B cell (primary cell): ENCODE results near the gene SLC18B1. TPM values are rescaled to one million over a fixed set of nuclear protein-coding genes. Genes with fewer than 3 reads are reported as not detected.

Source experiments
- ATAC-seq: fragments of 200-7000 bp; cut with Tn5 transposase; one replicate; pipeline ENCODE4 v1.10.0; 2021; ENCODE audit warnings: low read depth, mild to moderate bottlenecking, moderate number of reproducible peaks, moderate library complexity
- CTCF ChIA-PET: fragments of 350-600 bp; sonication (Branson Sonifier 250); formaldehyde crosslinking; loops from one replicate; lab custom pipeline; 2021; ENCODE audit warnings: antibody characterized with exemption, inconsistent platforms; lab: Charles Lee
- POLR2A ChIA-PET: fragments of 350-600 bp; sonication (Branson Sonifier 250); formaldehyde crosslinking; loops from one replicate; lab custom pipeline; 2021; ENCODE audit warnings: antibody characterized with exemption; lab: Charles Lee
- DNase-seq: peaks from one replicate; pipeline ENCODE4 v3.0.0; 2013
- H2AFZ ChIP-seq: 2 replicates; pipeline ENCODE4 v1.6.1; 2012; ENCODE audit warnings: mild to moderate bottlenecking, low read depth, low read length; ENCODE audit not compliant: insufficient read depth, poor library complexity, severe bottlenecking
- H3K27ac ChIP-seq, 2 donors: 1 replicate in 1 of 2; 2 replicates in 1 of 2; pipeline ENCODE4 v1.5.1; 2012 to 2013; ENCODE audit warnings: low read length in 2 of 2, mild to moderate bottlenecking in 2 of 2, moderate library complexity in 1 of 2
- H3K27me3 ChIP-seq, 4 experiments: fragments of 200-600 bp in 1 of 4; sonication (generic) in 1 of 4; replicated peaks in 1 of 4; 1 replicate in 2 of 4; 2 replicates in 2 of 4; pipeline versions ENCODE4 v1.6.1 to v1.7.0; 2013 to 2016; ENCODE audit warnings: low read length in 3 of 4, mild to moderate bottlenecking in 2 of 4, mixed read lengths in 1 of 4, moderate library complexity in 1 of 4; ENCODE audit not compliant: insufficient read depth in 4 of 4, control insufficient read depth in 3 of 4; ENCODE audit errors: control extremely low read depth in 1 of 4
- H3K36me3 ChIP-seq, 2 experiments: replicated peaks in 1 of 2; 1 replicate in 1 of 2; 2 replicates in 1 of 2; pipeline versions ENCODE4 v1.6.1 to v1.7.1; 2013; ENCODE audit warnings: low read length in 1 of 2; ENCODE audit not compliant: insufficient read depth in 2 of 2, control insufficient read depth in 1 of 2; ENCODE audit errors: control extremely low read depth in 1 of 2, extremely low read depth in 1 of 2
- H3K4me1 ChIP-seq, 2 donors: fragments of 200-600 bp in 1 of 2; sonication (generic) in 1 of 2; 1 replicate in 1 of 2; 2 replicates in 1 of 2; pipeline versions ENCODE4 v1.5.1 to v1.6.1; 2013 to 2017; ENCODE audit warnings: low read length in 2 of 2; ENCODE audit not compliant: control insufficient read depth in 2 of 2, insufficient read depth in 2 of 2
- H3K4me2 ChIP-seq: replicated peaks from 2 replicates; pipeline ENCODE3; 2012; ENCODE audit warnings: mild to moderate bottlenecking, low read depth, low read length; ENCODE audit not compliant: poor library complexity, severe bottlenecking
- H3K4me3 ChIP-seq, 5 experiments: fragments of 200-600 bp in 1 of 5; sonication (generic) in 1 of 5; 1 replicate in 3 of 5; 2 replicates in 2 of 5; pipeline versions ENCODE4 v1.5.1 to v1.7.0; 2011 to 2016; ENCODE audit warnings: low read length in 4 of 5, mild to moderate bottlenecking in 4 of 5, low read depth in 2 of 5, control low read depth in 1 of 5, moderate library complexity in 1 of 5; ENCODE audit not compliant: insufficient read depth in 1 of 5; ENCODE audit errors: control extremely low read depth in 1 of 5, extremely low read depth in 1 of 5
- H3K79me2 ChIP-seq: fragments of 200-600 bp; sonication (generic); one replicate; pipeline ENCODE4 v1.6.0; 2016; ENCODE audit warnings: low read length; ENCODE audit not compliant: control insufficient read depth, insufficient read depth
- H3K9ac ChIP-seq: fragments of 200-600 bp; sonication (generic); 2 replicates; pipeline ENCODE4 v1.6.1; 2017; ENCODE audit warnings: mild to moderate bottlenecking, low read length, moderate library complexity
- H3K9me3 ChIP-seq, 3 donors: one replicate each; pipeline versions ENCODE4 v1.6.1 to v1.7.1; 2013; ENCODE audit warnings: low read length in 2 of 3; ENCODE audit not compliant: control insufficient read depth in 2 of 3, insufficient read depth in 1 of 3; ENCODE audit errors: control extremely low read depth in 1 of 3
- H4K20me1 ChIP-seq: 2 replicates; pipeline ENCODE4 v1.6.0; 2012; ENCODE audit warnings: mild to moderate bottlenecking, low read length; ENCODE audit not compliant: insufficient read depth, control insufficient read depth, poor library complexity, severe bottlenecking
- H3K27ac Mint-ChIP-seq: one replicate; pipeline ENCODE4 v1.8.0; 2021; ENCODE audit warnings: mixed read lengths
- H3K27me3 Mint-ChIP-seq: one replicate; pipeline ENCODE4 v1.8.0; 2021; ENCODE audit warnings: mixed read lengths
- H3K4me1 Mint-ChIP-seq: one replicate; pipeline ENCODE4 v1.8.0; 2021; ENCODE audit warnings: mixed read lengths
- H3K4me3 Mint-ChIP-seq: one replicate; pipeline ENCODE4 v1.8.0; 2021; ENCODE audit warnings: mixed read lengths
- H3K9me3 Mint-ChIP-seq: one replicate; pipeline ENCODE4 v1.8.0; 2022; ENCODE audit warnings: mixed read lengths; ENCODE audit not compliant: insufficient read depth
- EZH2 ChIP-seq: IDR thresholded peaks from 2 replicates; pipeline ENCODE4 v1.6.1; 2012; ENCODE audit warnings: borderline replicate concordance, low read depth, mild to moderate bottlenecking, moderate library complexity, low read length; ENCODE audit not compliant: insufficient read depth, poor library complexity, severe bottlenecking
- WGBS: methylation state at CpG from one replicate; pipeline ENCODE4 v1.1.5; 2013; ENCODE audit warnings: missing lambda C conversion rate; ENCODE audit not compliant: insufficient coverage; 5-methylcytosine and 5-hydroxymethylcytosine counted together
- intact Hi-C: fragments of 100-400 bp; cut with micrococcal nuclease; formaldehyde crosslinking; loops from one replicate; pipeline ENCODE4 v1.10.0; 2022
- polyA plus RNA-seq: library from polyadenylated mRNA; depleted of rRNA; stranded (reverse); fragments of >200 nt; gene quantifications from 2 replicates; pipeline ENCODE4 v1.2.3, GENCODE V29; 2012
- total RNA-seq, 2 donors: library from RNA; stranded (reverse); fragments of 120-200 nt in 1 of 2; gene quantifications; 1 replicate in 1 of 2; 2 replicates in 1 of 2; pipeline versions ENCODE4 v1.2.3 to v1.2.4, GENCODE V29; 2013 to 2022
- TF ChIP-seq, protein P1 (sequence below): fragments of 200-600 bp; IDR thresholded peaks from one replicate; pipeline ENCODE4 v1.8.0; 2022; ENCODE audit warnings: antibody characterized with exemption, mild to moderate bottlenecking

The SLC18B1 gene
- total and polyA plus RNA-seq, 2 donors (not counting 1 experiment from before 2014, with no cell fraction given) = 9.6 to 21.4 TPM

GRCh38 chr6:132725947-132726607 lies 72.4 kb downstream of the SLC18B1 start:
- Histone ChIP-seq H2AFZ (no peak overlapping the region), H3K9ac (no peak overlapping the region), H3K79me2 (no peaks in the 10 kb centered on the region), H3K4me1 (peaks cover 2 to 5% of the 10 kb centered on the region in 2 donors), H3K9me3 (no peaks in the 10 kb centered on the region), H3K4me3 (no peak overlapping the region), H3K36me3 (peaks cover 0 to 3% of the 10 kb centered on the region in 2 experiments), H3K27me3 (no peaks in the 10 kb centered on the region), H3K27ac (no peak overlapping the region), H3K4me2 (no peak overlapping the region), H4K20me1 (no peaks in the 10 kb centered on the region)
- TF ChIP-seq EZH2 = no peak
- TF ChIP-seq, protein P1, sequence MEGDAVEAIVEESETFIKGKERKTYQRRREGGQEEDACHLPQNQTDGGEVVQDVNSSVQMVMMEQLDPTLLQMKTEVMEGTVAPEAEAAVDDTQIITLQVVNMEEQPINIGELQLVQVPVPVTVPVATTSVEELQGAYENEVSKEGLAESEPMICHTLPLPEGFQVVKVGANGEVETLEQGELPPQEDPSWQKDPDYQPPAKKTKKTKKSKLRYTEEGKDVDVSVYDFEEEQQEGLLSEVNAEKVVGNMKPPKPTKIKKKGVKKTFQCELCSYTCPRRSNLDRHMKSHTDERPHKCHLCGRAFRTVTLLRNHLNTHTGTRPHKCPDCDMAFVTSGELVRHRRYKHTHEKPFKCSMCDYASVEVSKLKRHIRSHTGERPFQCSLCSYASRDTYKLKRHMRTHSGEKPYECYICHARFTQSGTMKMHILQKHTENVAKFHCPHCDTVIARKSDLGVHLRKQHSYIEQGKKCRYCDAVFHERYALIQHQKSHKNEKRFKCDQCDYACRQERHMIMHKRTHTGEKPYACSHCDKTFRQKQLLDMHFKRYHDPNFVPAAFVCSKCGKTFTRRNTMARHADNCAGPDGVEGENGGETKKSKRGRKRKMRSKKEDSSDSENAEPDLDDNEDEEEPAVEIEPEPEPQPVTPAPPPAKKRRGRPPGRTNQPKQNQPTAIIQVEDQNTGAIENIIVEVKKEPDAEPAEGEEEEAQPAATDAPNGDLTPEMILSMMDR = no peak
- no peak overlapping the region for H3K27ac Mint-ChIP-seq
- no peaks in the 10 kb centered on the region for H3K9me3 Mint-ChIP-seq
- ATAC-seq (no peak), DNase-seq (no peak)
- POLR2A ChIA-PET = no interaction called here
- no peak overlapping the region for H3K4me3 Mint-ChIP-seq
- H3K27me3 Mint-ChIP-seq = no peaks in the 10 kb centered on the region
- intact Hi-C loops = no loop called here
- CTCF ChIA-PET = no interaction called here
- 14% methylated on average over 1 of the region's 6 CpGs for WGBS
- H3K4me1 Mint-ChIP-seq = peaks cover 11% of the 10 kb centered on the region

GRCh38 chr6:132725471-132725870 lies 73.0 kb downstream of the SLC18B1 start:
- no peak overlapping the region for H3K4me2 ChIP-seq

More at GRCh38 chr6:132725471-132725870, 73.0 kb downstream of the SLC18B1 start:
- Histone ChIP-seq H3K4me1 (peaks cover 2 to 5% of the 10 kb centered on the region in 2 donors), H2AFZ (no peak overlapping the region), H3K9me3 (no peaks in the 10 kb centered on the region), H3K36me3 (peaks cover 0 to 3% of the 10 kb centered on the region in 2 experiments), H3K27ac (no peak overlapping the region), H3K79me2 (no peaks in the 10 kb centered on the region), H3K9ac (no peak overlapping the region), H4K20me1 (no peaks in the 10 kb centered on the region), H3K4me3 (no peak overlapping the region), H3K27me3 (no peaks in the 10 kb centered on the region)
- Mint-ChIP-seq H3K27ac (no peak overlapping the region), H3K9me3 (no peaks in the 10 kb centered on the region), H3K4me3 (no peak overlapping the region), H3K4me1 (peaks cover 11% of the 10 kb centered on the region), H3K27me3 (no peaks in the 10 kb centered on the region)
- ChIA-PET CTCF (interaction anchor here (1.2 kb wide), 1 partner anchor 445 kb away, joined by 3 read pairs; no protein-coding TSS in a partner anchor), POLR2A (no interaction called here)
- no peak for DNase-seq
- ATAC-seq = no peak
- intact Hi-C loops = no loop called here
- TF ChIP-seq, protein P1 = no peak
- TF ChIP-seq EZH2 = no peak
- WGBS = no CpG with 5 or more reads among the region's 6 CpGs
